Endothelial cell of umbilical vein (primary cell): Measurements from ENCODE around the gene UMPS. TPM values are rescaled to one million over a fixed set of nuclear protein-coding genes. Genes with fewer than 3 reads are reported as not detected.

Source experiments
- BruUV-seq: library from RNA; stranded (reverse); fragments of 400-500 nt; replicated peaks from 2 replicates; lab custom pipeline; 2021; lab: Mats Ljungman, UMichigan
- CTCF ChIA-PET: fragments of 300-600, 350-600 bp; sonication (Branson Sonifier 250); formaldehyde crosslinking; loops from one replicate; lab custom pipeline; 2021; ENCODE audit warnings: antibody characterized with exemption, inconsistent platforms; lab: Charles Lee
- POLR2A ChIA-PET: fragments of 300-600, 350-600 bp; sonication (Branson Sonifier 250); formaldehyde crosslinking; loops from one replicate; lab custom pipeline; 2021; ENCODE audit warnings: antibody characterized with exemption, inconsistent platforms; lab: Charles Lee
- DNase-seq: peaks from one replicate; pipeline ENCODE4 v3.0.0-alpha.2; 2011; ENCODE audit warnings: low read depth, low spot score
- FAIRE-seq: peaks from 2 replicates; lab custom pipeline; 2011; peaks lifted over from hg19 to GRCh38; lab: Jason Lieb, UNC
- H2AFZ ChIP-seq: 2 replicates; pipeline ENCODE4 v1.6.0; 2012; ENCODE audit warnings: low read depth, low read length, control low read depth, inconsistent platforms
- H3K27ac ChIP-seq: 2 replicates; pipeline ENCODE4 v1.5.1; 2011; ENCODE audit warnings: low read depth, mild to moderate bottlenecking, control low read depth, low read length, moderate library complexity; ENCODE audit not compliant: insufficient read depth
- H3K27me3 ChIP-seq, 2 experiments: 2 replicates each; pipeline versions ENCODE4 v1.6.0 to v1.6.1; 2011; ENCODE audit warnings: low read length in 2 of 2, mixed read lengths in 1 of 2; ENCODE audit not compliant: control insufficient read depth in 2 of 2, insufficient read depth in 2 of 2
- H3K36me3 ChIP-seq, 2 experiments: 2 replicates in 1 of 2; 3 replicates in 1 of 2; pipeline ENCODE4 v1.5.1; 2011; ENCODE audit warnings: low read length in 2 of 2, mild to moderate bottlenecking in 1 of 2, moderate library complexity in 1 of 2; ENCODE audit not compliant: control insufficient read depth in 2 of 2, insufficient read depth in 2 of 2; ENCODE audit errors: extremely low read depth in 1 of 2
- H3K4me1 ChIP-seq: 3 replicates; pipeline ENCODE4 v1.5.1; 2011; ENCODE audit warnings: mild to moderate bottlenecking, low read length; ENCODE audit not compliant: control insufficient read depth, insufficient read depth; ENCODE audit errors: extremely low read depth
- H3K4me2 ChIP-seq: 2 replicates; pipeline ENCODE4 v1.6.1; 2011; ENCODE audit warnings: low read length, control low read depth, mixed read lengths; ENCODE audit not compliant: insufficient read depth
- H3K4me3 ChIP-seq, 3 experiments: fragments of 200-600 bp in 1 of 3; sonication (generic), shearing (Covaris generic) in 1 of 3; replicated peaks in 1 of 3; 2 replicates each; pipeline ENCODE4 v1.5.1; 2011 to 2016; ENCODE audit warnings: control low read depth in 3 of 3, low read length in 3 of 3, mild to moderate bottlenecking in 2 of 3, inconsistent platforms in 1 of 3, low read depth in 1 of 3, moderate library complexity in 1 of 3; ENCODE audit not compliant: insufficient read depth in 1 of 3
- H3K79me2 ChIP-seq: 2 replicates; pipeline ENCODE4 v1.6.0; 2012; ENCODE audit warnings: low read length, inconsistent platforms; ENCODE audit not compliant: control insufficient read depth, insufficient read depth
- H3K9ac ChIP-seq: replicated peaks from 2 replicates; pipeline ENCODE3; 2011; ENCODE audit warnings: low read length, control low read depth; ENCODE audit not compliant: insufficient read depth; ENCODE audit errors: extremely low read depth
- H3K9me1 ChIP-seq: replicated peaks from 3 replicates; pipeline ENCODE4 v1.6.0; 2011; ENCODE audit warnings: mild to moderate bottlenecking, low read length; ENCODE audit not compliant: control insufficient read depth, insufficient read depth; ENCODE audit errors: extremely low read depth
- H3K9me3 ChIP-seq: replicated peaks from 2 replicates; pipeline ENCODE4 v1.5.1; 2012; ENCODE audit warnings: low read length, inconsistent platforms; ENCODE audit not compliant: control insufficient read depth, insufficient read depth
- H4K20me1 ChIP-seq: replicated peaks from 2 replicates; pipeline ENCODE3; 2011; ENCODE audit warnings: mild to moderate bottlenecking, low read length; ENCODE audit not compliant: control insufficient read depth, insufficient read depth; ENCODE audit errors: extremely low read depth
- EZH2 ChIP-seq: IDR thresholded peaks from 2 replicates; pipeline ENCODE4 v1.6.1; 2012; ENCODE audit warnings: borderline replicate concordance, low read depth, mild to moderate bottlenecking, moderate library complexity, low read length, inconsistent platforms; ENCODE audit not compliant: severe bottlenecking
- FOS ChIP-seq: IDR thresholded peaks from 2 replicates; pipeline ENCODE4 v1.6.1; 2011; ENCODE audit warnings: mild to moderate bottlenecking, low read length, moderate library complexity, borderline replicate concordance; ENCODE audit not compliant: insufficient read depth
- GATA2 ChIP-seq: IDR thresholded peaks from 2 replicates; pipeline ENCODE4 v1.7.0; 2011; ENCODE audit warnings: low read depth, mild to moderate bottlenecking, moderate library complexity, mixed read lengths, low read length; ENCODE audit not compliant: insufficient read length, insufficient read depth
- JUN ChIP-seq: IDR thresholded peaks from 2 replicates; pipeline ENCODE4 v1.6.1; 2011; ENCODE audit warnings: borderline replicate concordance, low read depth; ENCODE audit not compliant: insufficient read length, insufficient read depth
- MYC ChIP-seq: IDR thresholded peaks from one replicate; pipeline ENCODE4 v1.6.1; 2011; ENCODE audit warnings: mild to moderate bottlenecking, low read depth, low read length
- POLR2A ChIP-seq: IDR thresholded peaks from 2 replicates; pipeline ENCODE4 v1.6.1; 2012; ENCODE audit warnings: low read depth, mild to moderate bottlenecking, control low read depth, low read length
- POLR2AphosphoS5 ChIP-seq: IDR thresholded peaks from 2 replicates; pipeline ENCODE4 v1.6.1; 2012; ENCODE audit warnings: low read depth, mild to moderate bottlenecking, control low read depth, low read length, moderate library complexity; ENCODE audit not compliant: insufficient read depth
- dilution Hi-C: fragments of 300-500 bp; cut with MboI; formaldehyde crosslinking; loops from one replicate; pipeline ENCODE4 v1.15.0; 2019; ENCODE audit warnings: low sequenced_read_pairs; ENCODE audit not compliant: extremely low pct_ligation_motif_present
- intact Hi-C: fragments of 100-400 bp; cut with micrococcal nuclease; formaldehyde crosslinking; loops from one replicate; pipeline ENCODE4 v1.10.0; 2022
- polyA plus RNA-seq, 4 experiments: library from polyadenylated mRNA; depleted of rRNA in 3 of 4; stranded (reverse) in 3 of 4; unstranded in 1 of 4; fragments of >200 nt; gene quantifications; 2 replicates each; pipeline versions ENCODE4 v1.2.1 to v1.2.3, GENCODE V29; 2011 to 2012; ENCODE audit warnings: missing spikeins in 1 of 4
- total RNA-seq: library from RNA; stranded (reverse); gene quantifications from 2 replicates; pipeline ENCODE4 v1.2.3, GENCODE V29; 2021
- TF ChIP-seq, protein P1 (sequence below), 2 donors: IDR thresholded peaks; 1 replicate in 1 of 2; 2 replicates in 1 of 2; pipeline ENCODE4 v1.5.1; 2011; ENCODE audit warnings: low read length in 2 of 2, mild to moderate bottlenecking in 2 of 2, moderate library complexity in 2 of 2, control low read depth in 1 of 2, inconsistent platforms in 1 of 2, low read depth in 1 of 2; ENCODE audit not compliant: insufficient read depth in 1 of 2; ENCODE audit errors: extremely low read depth in 1 of 2
- TF ChIP-seq, protein P2 (sequence below): IDR thresholded peaks from 2 replicates; pipeline ENCODE4 v1.6.1; 2011; ENCODE audit not compliant: insufficient read depth, insufficient read length

UMPS gene
- total and polyA plus RNA-seq, 2 donors (not counting 3 experiments of a cell fraction or from before 2014, with no cell fraction given): 38.6 to 50.2 TPM

DNA sequence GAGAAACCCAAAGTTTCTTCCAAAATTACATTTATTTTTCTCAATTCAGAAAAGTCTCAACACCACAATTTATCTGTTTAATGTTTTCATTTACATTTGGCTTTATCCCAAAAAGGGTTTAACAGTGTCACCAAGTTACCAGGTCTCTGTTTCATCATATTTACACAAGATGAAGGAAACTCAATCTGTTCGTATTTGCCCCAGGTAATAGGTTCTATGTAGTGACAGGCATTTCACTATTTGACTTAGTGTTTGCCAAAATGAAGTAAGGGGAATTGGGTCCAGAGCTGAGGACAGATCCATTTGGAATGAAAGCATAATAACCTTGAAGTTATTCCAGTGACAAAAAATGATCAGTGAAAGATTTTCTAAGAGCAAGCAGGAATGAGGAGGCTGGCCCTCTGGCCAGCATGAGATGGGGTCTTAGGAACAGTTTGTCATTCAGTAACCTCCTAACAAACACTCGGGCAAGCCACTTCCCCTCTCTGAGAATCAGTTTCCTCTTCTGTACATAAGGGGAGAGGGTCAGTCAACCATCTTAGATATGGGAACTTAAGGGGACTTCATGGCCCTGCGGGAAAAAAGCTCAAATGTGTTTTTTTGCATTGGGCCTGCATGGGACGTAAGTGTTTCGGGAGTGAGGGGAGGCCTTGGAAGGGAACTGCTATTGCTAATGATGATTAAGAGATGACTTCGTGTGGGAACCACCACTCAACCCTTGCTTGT, 31.8 kb downstream of the UMPS start:
- Histone ChIP-seq H3K4me1 (no peaks in the 10 kb centered on the region), H2AFZ (no peak overlapping the region), H3K9me1 (no peaks in the 10 kb centered on the region), H3K27ac (no peak overlapping the region), H3K4me2 (no peak overlapping the region), H3K9ac (no peak overlapping the region), H3K36me3 (peaks cover 0 to 10% of the 10 kb centered on the region in 2 experiments), H4K20me1 (no peaks in the 10 kb centered on the region), H3K79me2 (no peaks in the 10 kb centered on the region), H3K4me3 (no peak overlapping the region), H3K9me3 (no peaks in the 10 kb centered on the region), H3K27me3 (no peaks in the 10 kb centered on the region)
- ChIA-PET CTCF (interaction anchor here (1.0 to 8.6 kb wide), 20 partner anchors 9 to 824 kb away, joined by 3 to 424 read pairs (median 11); no protein-coding TSS in a partner anchor), POLR2A (no interaction called here)
- FAIRE-seq: no peak
- BruUV-seq: no TSS peak
- dilution Hi-C loops (loop anchor here (25.0 kb wide), 1 partner anchor 125 kb away; the partner anchor contains the start of gene ITGB5), intact Hi-C loops (loop anchor here (1.0 to 10.0 kb wide), 7 partner anchors 24 to 675 kb away; partner anchors contain the start of gene ITGB5)
- no peak for TF ChIP-seq GATA2
- TF ChIP-seq, protein P1, sequence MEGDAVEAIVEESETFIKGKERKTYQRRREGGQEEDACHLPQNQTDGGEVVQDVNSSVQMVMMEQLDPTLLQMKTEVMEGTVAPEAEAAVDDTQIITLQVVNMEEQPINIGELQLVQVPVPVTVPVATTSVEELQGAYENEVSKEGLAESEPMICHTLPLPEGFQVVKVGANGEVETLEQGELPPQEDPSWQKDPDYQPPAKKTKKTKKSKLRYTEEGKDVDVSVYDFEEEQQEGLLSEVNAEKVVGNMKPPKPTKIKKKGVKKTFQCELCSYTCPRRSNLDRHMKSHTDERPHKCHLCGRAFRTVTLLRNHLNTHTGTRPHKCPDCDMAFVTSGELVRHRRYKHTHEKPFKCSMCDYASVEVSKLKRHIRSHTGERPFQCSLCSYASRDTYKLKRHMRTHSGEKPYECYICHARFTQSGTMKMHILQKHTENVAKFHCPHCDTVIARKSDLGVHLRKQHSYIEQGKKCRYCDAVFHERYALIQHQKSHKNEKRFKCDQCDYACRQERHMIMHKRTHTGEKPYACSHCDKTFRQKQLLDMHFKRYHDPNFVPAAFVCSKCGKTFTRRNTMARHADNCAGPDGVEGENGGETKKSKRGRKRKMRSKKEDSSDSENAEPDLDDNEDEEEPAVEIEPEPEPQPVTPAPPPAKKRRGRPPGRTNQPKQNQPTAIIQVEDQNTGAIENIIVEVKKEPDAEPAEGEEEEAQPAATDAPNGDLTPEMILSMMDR (IDR thresholded peaks at IDR 0.05; ENCODE audit: extremely low read depth in 1 of 2, insufficient read depth in 1 of 2, low read depth in 1 of 2, low read length in 2 of 2): no peak
- no peak for TF ChIP-seq FOS
- TF ChIP-seq, protein P2, sequence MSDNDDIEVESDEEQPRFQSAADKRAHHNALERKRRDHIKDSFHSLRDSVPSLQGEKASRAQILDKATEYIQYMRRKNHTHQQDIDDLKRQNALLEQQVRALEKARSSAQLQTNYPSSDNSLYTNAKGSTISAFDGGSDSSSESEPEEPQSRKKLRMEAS: no peak
- TF ChIP-seq JUN: no peak
- no peak for TF ChIP-seq POLR2AphosphoS5
- TF ChIP-seq EZH2: no peak
- TF ChIP-seq POLR2A: no peak
- TF ChIP-seq MYC: no peak
- no peak for DNase-seq
